ENCODE data around the gene SPATA13. TPM values are rescaled to one million over a fixed set of nuclear protein-coding genes. Genes with fewer than 3 reads are reported as not detected.
A peak's percentile ranks its signal among the peaks of the same experiment; 100 is the strongest.

Gene SPATA13
- total and polyA plus RNA-seq, 2 donors from 2014 or later = 12.3 to 69.2 TPM

DNA sequence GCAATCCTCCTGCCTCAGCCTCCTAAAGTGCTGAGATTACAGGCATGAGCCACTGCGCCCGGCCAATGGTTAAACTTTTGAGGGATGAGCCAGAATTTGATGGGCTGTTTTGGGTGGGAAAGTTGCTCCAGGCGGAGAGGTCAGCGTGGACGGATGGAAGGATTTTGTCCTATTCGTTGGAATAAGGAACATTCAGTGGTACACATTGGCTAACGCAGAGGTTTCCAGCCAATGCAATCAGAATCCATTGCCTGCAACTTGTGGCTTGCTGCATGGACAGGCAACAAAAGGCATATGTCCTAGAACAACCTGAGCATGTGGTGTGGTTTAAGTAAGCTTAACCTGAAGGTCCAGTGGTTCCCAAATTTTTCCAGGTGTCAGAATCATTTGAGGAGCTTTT is 113.4 kb downstream of the SPATA13 start:
- H3K9ac ChIP-seq (ENCODE audit: low read length in 3 of 3) = no peak overlapping the region
- no peak for TF ChIP-seq CTCF (IDR thresholded peaks at IDR 0.05; ENCODE audit: borderline replicate concordance, extremely low read depth, insufficient read depth)

GRCh38 chr13:24274452-24275021 is 114.0 kb downstream of the SPATA13 start:
- intact Hi-C loops (cut with DNase I) = no loop called here
- no peak for TF ChIP-seq CTCF (IDR thresholded peaks at IDR 0.05; ENCODE audit: borderline replicate concordance, extremely low read depth, insufficient read depth)
- no peak overlapping the region for H3K27ac ChIP-seq (ENCODE audit: low read depth in 2 of 2, low read length in 2 of 2)
- H3K4me1 ChIP-seq (ENCODE audit: control insufficient read depth in 2 of 3, insufficient read depth in 2 of 3, low read depth in 1 of 3, low read length in 3 of 3) = peaks cover 9 to 35% (median 20%) of the 10 kb centered on the region in 3 donors
- DNase-seq (peak in 3 of 5 donors; percentile 35 to 79 (median 46)), FAIRE-seq (no peak)
- no peaks in the 10 kb centered on the region for H3K9me3 ChIP-seq (ENCODE audit: control insufficient read depth in 2 of 3, insufficient read depth in 1 of 3, low read length in 3 of 3)
- H3K36me3 ChIP-seq (ENCODE audit: control insufficient read depth in 2 of 3, insufficient read depth in 3 of 3, low read length in 3 of 3) = no peaks in the 10 kb centered on the region
- H3K4me3 ChIP-seq (ENCODE audit: low read length in 3 of 3) = no peak overlapping the region
- no peak overlapping the region for H3K9ac ChIP-seq (ENCODE audit: low read length in 3 of 3)
- no peaks in the 10 kb centered on the region for H3K27me3 ChIP-seq (ENCODE audit: control insufficient read depth, insufficient read depth, low read length)

More for the DNA sequence above, 113.4 kb downstream of the SPATA13 start:
- Histone ChIP-seq H3K4me3 (ENCODE audit: low read length in 3 of 3) (no peak overlapping the region), H3K27me3 (ENCODE audit: control insufficient read depth, insufficient read depth, low read length) (no peaks in the 10 kb centered on the region), H3K36me3 (ENCODE audit: control insufficient read depth in 2 of 3, insufficient read depth in 3 of 3, low read length in 3 of 3) (no peaks in the 10 kb centered on the region), H3K27ac (ENCODE audit: low read depth in 2 of 2, low read length in 2 of 2) (no peak overlapping the region), H3K4me1 (ENCODE audit: control insufficient read depth in 2 of 3, insufficient read depth in 2 of 3, low read depth in 1 of 3, low read length in 3 of 3) (peaks cover 9 to 30% (median 20%) of the 10 kb centered on the region in 3 donors), H3K9me3 (ENCODE audit: control insufficient read depth in 2 of 3, insufficient read depth in 1 of 3, low read length in 3 of 3) (no peaks in the 10 kb centered on the region)
- no peak for FAIRE-seq
- DNase-seq = no peak
- intact Hi-C loops (cut with DNase I) = no loop called here

GRCh38 chr13:24275041-24275440 is 114.5 kb downstream of the SPATA13 start:
- Histone ChIP-seq H3K27ac (ENCODE audit: low read depth in 2 of 2, low read length in 2 of 2) (no peak overlapping the region), H3K4me1 (ENCODE audit: control insufficient read depth in 2 of 3, insufficient read depth in 2 of 3, low read depth in 1 of 3, low read length in 3 of 3) (peaks cover 9 to 35% (median 20%) of the 10 kb centered on the region in 3 donors), H3K9me3 (ENCODE audit: control insufficient read depth in 2 of 3, insufficient read depth in 1 of 3, low read length in 3 of 3) (no peaks in the 10 kb centered on the region), H3K9ac (ENCODE audit: low read length in 3 of 3) (no peak overlapping the region), H3K27me3 (ENCODE audit: control insufficient read depth, insufficient read depth, low read length) (no peaks in the 10 kb centered on the region), H3K36me3 (ENCODE audit: control insufficient read depth in 2 of 3, insufficient read depth in 3 of 3, low read length in 3 of 3) (peaks cover 0 to under 1% (median 0%) of the 10 kb centered on the region in 3 donors), H3K4me3 (ENCODE audit: low read length in 3 of 3) (no peak overlapping the region)
- no peak for FAIRE-seq
- TF ChIP-seq CTCF (IDR thresholded peaks at IDR 0.05; ENCODE audit: borderline replicate concordance, extremely low read depth, insufficient read depth) = no peak
- intact Hi-C loops (cut with DNase I) = no loop called here
- no peak for DNase-seq

GRCh38 chr13:24276306-24276705 is 115.8 kb downstream of the SPATA13 start:
- Histone ChIP-seq H3K4me1 (ENCODE audit: control insufficient read depth in 2 of 3, insufficient read depth in 2 of 3, low read depth in 1 of 3, low read length in 3 of 3) (peaks cover 4 to 28% (median 11%) of the 10 kb centered on the region in 3 donors), H3K36me3 (ENCODE audit: control insufficient read depth in 2 of 3, insufficient read depth in 3 of 3, low read length in 3 of 3) (peaks cover 0 to 4% (median 0%) of the 10 kb centered on the region in 3 donors)
- intact Hi-C loops (cut with DNase I) = no loop called here

More at GRCh38 chr13:24276306-24276705, 115.8 kb downstream of the SPATA13 start:
- no peak for FAIRE-seq
- Histone ChIP-seq H3K27me3 (ENCODE audit: control insufficient read depth, insufficient read depth, low read length) (no peaks in the 10 kb centered on the region), H3K9me3 (ENCODE audit: control insufficient read depth in 2 of 3, insufficient read depth in 1 of 3, low read length in 3 of 3) (no peaks in the 10 kb centered on the region), H3K4me3 (ENCODE audit: low read length in 3 of 3) (no peak overlapping the region), H3K27ac (ENCODE audit: low read depth in 2 of 2, low read length in 2 of 2) (no peak overlapping the region), H3K9ac (ENCODE audit: low read length in 3 of 3) (no peak overlapping the region)
- no peak for DNase-seq
- no peak for TF ChIP-seq CTCF (IDR thresholded peaks at IDR 0.05; ENCODE audit: borderline replicate concordance, extremely low read depth, insufficient read depth)

Measured in kidney (tissue), 14 donors.